ENCODE measurements around the gene PSD.
A peak's percentile ranks its signal among the peaks of the same experiment; 100 is the strongest.

The PSD gene

GRCh38 chr10:102382871-102383270 lies 35.7 kb downstream of the PSD start:
- in situ Hi-C loops (cut with MboI; ENCODE audit: low pct_unique_long_range_greater_than_20kb, low sequenced_read_pairs, unreplicated experiment): no loop called here
- no peak for DNase-seq (ENCODE audit: low spot score)
- TF ChIP-seq CTCF (IDR thresholded peaks at IDR 0.05; ENCODE audit: extremely low read depth, insufficient read depth, missing control alignments): no peak

- in situ Hi-C loops (cut with MboI; ENCODE audit: low pct_unique_long_range_greater_than_20kb, low sequenced_read_pairs, unreplicated experiment): no loop called here
- TF ChIP-seq CTCF (IDR thresholded peaks at IDR 0.05; ENCODE audit: extremely low read depth, insufficient read depth, missing control alignments): no peak
- no peak for DNase-seq (ENCODE audit: low spot score)
These were observed 36.6 kb downstream of the PSD start for GRCh38 chr10:102381983-102382382.

- DNase-seq (ENCODE audit: low spot score): no peak
- in situ Hi-C loops (cut with MboI; ENCODE audit: low pct_unique_long_range_greater_than_20kb, low sequenced_read_pairs, unreplicated experiment): no loop called here
- TF ChIP-seq CTCF (IDR thresholded peaks at IDR 0.05; ENCODE audit: extremely low read depth, insufficient read depth, missing control alignments): no peak
These were observed 39.2 kb downstream of the PSD start for GRCh38 chr10:102379383-102379782.

- no peak for DNase-seq (ENCODE audit: low spot score)
- TF ChIP-seq CTCF (IDR thresholded peaks at IDR 0.05; ENCODE audit: extremely low read depth, insufficient read depth, missing control alignments): no peak
- in situ Hi-C loops (cut with MboI; ENCODE audit: low pct_unique_long_range_greater_than_20kb, low sequenced_read_pairs, unreplicated experiment): no loop called here
These were observed 41.7 kb downstream of the PSD start for GRCh38 chr10:102376901-102377300.

GRCh38 chr10:102375867-102376266 lies 42.7 kb downstream of the PSD start:
- in situ Hi-C loops (cut with MboI; ENCODE audit: low pct_unique_long_range_greater_than_20kb, low sequenced_read_pairs, unreplicated experiment): no loop called here
- no peak for TF ChIP-seq CTCF (IDR thresholded peaks at IDR 0.05; ENCODE audit: extremely low read depth, insufficient read depth, missing control alignments)
- DNase-seq (ENCODE audit: low spot score): no peak

GRCh38 chr10:102375250-102375649 lies 43.3 kb downstream of the PSD start:
- DNase-seq (ENCODE audit: low spot score): no peak
- TF ChIP-seq CTCF (IDR thresholded peaks at IDR 0.05; ENCODE audit: extremely low read depth, insufficient read depth, missing control alignments): peak; percentile 9
- in situ Hi-C loops (cut with MboI; ENCODE audit: low pct_unique_long_range_greater_than_20kb, low sequenced_read_pairs, unreplicated experiment): no loop called here

GRCh38 chr10:102371295-102371694 lies 47.3 kb downstream of the PSD start:
- in situ Hi-C loops (cut with MboI; ENCODE audit: low pct_unique_long_range_greater_than_20kb, low sequenced_read_pairs, unreplicated experiment): no loop called here
- no peak for TF ChIP-seq CTCF (IDR thresholded peaks at IDR 0.05; ENCODE audit: extremely low read depth, insufficient read depth, missing control alignments)
- DNase-seq (ENCODE audit: low spot score): no peak
